Measurements from ENCODE around the gene NUP214. TPM values are rescaled to one million over a fixed set of nuclear protein-coding genes. Genes with fewer than 3 reads are reported as not detected.

Gene NUP214
- total RNA-seq, 1 experiment from 2014 or later = 25.6 TPM

DNA sequence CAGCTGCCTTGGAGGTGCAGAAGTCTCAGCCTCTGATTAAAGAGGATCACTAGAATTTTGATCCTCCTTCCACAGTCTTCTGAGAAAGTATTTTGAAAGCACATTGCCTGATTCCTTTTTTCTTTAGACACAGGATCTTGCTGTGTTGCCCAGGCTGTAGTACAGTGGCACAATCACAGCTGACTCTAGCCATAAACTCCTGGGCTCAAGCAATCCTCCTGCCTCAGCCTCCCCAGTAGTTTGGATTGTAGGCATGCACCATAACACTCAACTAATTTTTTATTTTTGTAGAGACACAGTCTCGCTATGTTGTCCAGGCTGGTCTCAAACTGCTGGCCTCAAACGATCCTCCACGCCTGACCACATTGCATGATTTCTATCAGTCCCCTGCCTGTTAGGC lies 76.5 kb downstream of the NUP214 start:
- Histone ChIP-seq H3K9me2 (replicated peaks; ENCODE audit: low read length) (no peaks in the 10 kb centered on the region), H3K4me2 (ENCODE audit: low read length) (no peak overlapping the region), H3K4me1 (ENCODE audit: insufficient read depth, low read length) (no peaks in the 10 kb centered on the region), H3K79me2 (ENCODE audit: low read length) (no peaks in the 10 kb centered on the region), H3K36me3 (ENCODE audit: low read depth, low read length) (peaks cover 37% of the 10 kb centered on the region), H3K4me3 (ENCODE audit: low read length) (no peak overlapping the region), H2AFZ (ENCODE audit: low read length) (no peak overlapping the region), H4K20me1 (ENCODE audit: low read length) (no peaks in the 10 kb centered on the region), H3K27me3 (ENCODE audit: low read length) (no peaks in the 10 kb centered on the region), H3K9ac (ENCODE audit: low read length) (no peak overlapping the region), H3K27ac (ENCODE audit: low read length) (no peak overlapping the region), H3F3A (ENCODE audit: low read length, unreplicated experiment) (no peaks in the 10 kb centered on the region), H3K9me3 (ENCODE audit: low read length) (no peaks in the 10 kb centered on the region)
- TF ChIP-seq EZH2 (IDR thresholded peaks at IDR 0.05; ENCODE audit: low read length, unreplicated experiment) = no peak
- no peak for TF ChIP-seq EZH2phosphoT487 (IDR thresholded peaks at IDR 0.05; ENCODE audit: borderline replicate concordance, low read length)
- TF ChIP-seq, protein P1, sequence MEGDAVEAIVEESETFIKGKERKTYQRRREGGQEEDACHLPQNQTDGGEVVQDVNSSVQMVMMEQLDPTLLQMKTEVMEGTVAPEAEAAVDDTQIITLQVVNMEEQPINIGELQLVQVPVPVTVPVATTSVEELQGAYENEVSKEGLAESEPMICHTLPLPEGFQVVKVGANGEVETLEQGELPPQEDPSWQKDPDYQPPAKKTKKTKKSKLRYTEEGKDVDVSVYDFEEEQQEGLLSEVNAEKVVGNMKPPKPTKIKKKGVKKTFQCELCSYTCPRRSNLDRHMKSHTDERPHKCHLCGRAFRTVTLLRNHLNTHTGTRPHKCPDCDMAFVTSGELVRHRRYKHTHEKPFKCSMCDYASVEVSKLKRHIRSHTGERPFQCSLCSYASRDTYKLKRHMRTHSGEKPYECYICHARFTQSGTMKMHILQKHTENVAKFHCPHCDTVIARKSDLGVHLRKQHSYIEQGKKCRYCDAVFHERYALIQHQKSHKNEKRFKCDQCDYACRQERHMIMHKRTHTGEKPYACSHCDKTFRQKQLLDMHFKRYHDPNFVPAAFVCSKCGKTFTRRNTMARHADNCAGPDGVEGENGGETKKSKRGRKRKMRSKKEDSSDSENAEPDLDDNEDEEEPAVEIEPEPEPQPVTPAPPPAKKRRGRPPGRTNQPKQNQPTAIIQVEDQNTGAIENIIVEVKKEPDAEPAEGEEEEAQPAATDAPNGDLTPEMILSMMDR (conservative IDR thresholded peaks at IDR 0.05; ENCODE audit: low read depth, low read length) = no peak
- ChIA-PET CTCF (interaction anchor here (0.6 kb wide), 1 partner anchor 9 kb away, joined by 4 read pairs; no protein-coding TSS in a partner anchor), POLR2A (ENCODE audit: unreplicated experiment) (no interaction called here)
- ATAC-seq (no peak), DNase-seq (no peak)
- intact Hi-C loops (cut with micrococcal nuclease) = no loop called here
- no TSS peak for BruUV-seq (replicated peaks)

DNA sequence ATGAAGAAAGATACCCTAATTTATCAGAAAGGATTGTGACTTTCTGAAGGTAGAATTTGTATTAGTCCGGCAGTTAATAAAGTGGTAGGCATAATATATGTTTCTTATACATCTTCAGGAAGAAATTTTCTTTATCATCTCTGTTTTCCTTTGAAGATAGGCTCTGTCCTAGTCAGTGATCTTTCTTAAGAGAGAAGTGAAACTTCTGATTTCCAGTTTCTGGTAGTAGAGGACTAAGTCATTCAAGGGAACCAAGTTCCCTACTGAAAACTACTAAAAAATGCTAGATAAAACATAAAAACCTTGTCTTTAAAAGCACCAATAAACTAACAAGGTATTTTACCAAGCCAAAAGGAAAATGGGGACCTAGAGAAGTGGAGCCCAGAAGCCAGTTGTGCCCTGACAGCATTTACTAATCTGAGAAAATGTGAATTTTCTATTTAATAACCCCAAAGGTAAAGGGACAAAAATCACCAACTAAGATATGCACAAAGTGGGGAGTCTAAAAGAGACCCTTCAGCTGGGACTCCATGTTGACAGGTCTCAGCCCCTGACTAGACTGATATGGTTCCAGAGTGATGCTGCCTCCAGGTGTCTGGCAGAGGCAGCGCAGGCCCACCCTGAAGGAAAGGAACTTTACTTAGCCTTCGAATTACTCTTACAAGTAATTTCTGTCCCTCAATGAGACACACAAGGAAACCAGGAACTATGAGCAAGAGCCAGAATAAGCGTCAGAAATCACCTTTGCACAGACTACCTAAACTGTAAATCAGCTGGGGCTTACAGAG lies 78.2 kb downstream of the NUP214 start:
- Histone ChIP-seq H3K27me3 (ENCODE audit: low read length) (no peaks in the 10 kb centered on the region), H3K9me2 (replicated peaks; ENCODE audit: low read length) (no peaks in the 10 kb centered on the region), H3K9ac (ENCODE audit: low read length) (no peak overlapping the region), H3K4me1 (ENCODE audit: insufficient read depth, low read length) (no peaks in the 10 kb centered on the region), H3K27ac (ENCODE audit: low read length) (no peak overlapping the region), H2AFZ (ENCODE audit: low read length) (no peak overlapping the region), H3K36me3 (ENCODE audit: low read depth, low read length) (peaks cover 32% of the 10 kb centered on the region), H3K4me3 (ENCODE audit: low read length) (no peak overlapping the region), H3F3A (ENCODE audit: low read length, unreplicated experiment) (no peaks in the 10 kb centered on the region), H3K4me2 (ENCODE audit: low read length) (no peak overlapping the region), H4K20me1 (ENCODE audit: low read length) (no peaks in the 10 kb centered on the region), H3K79me2 (ENCODE audit: low read length) (no peaks in the 10 kb centered on the region), H3K9me3 (ENCODE audit: low read length) (no peaks in the 10 kb centered on the region)
- intact Hi-C loops (cut with micrococcal nuclease) = no loop called here
- no peak for ATAC-seq
- BruUV-seq (replicated peaks) = no TSS peak
- TF ChIP-seq EZH2 (IDR thresholded peaks at IDR 0.05; ENCODE audit: low read length, unreplicated experiment) = no peak
- TF ChIP-seq, protein P1 (conservative IDR thresholded peaks at IDR 0.05; ENCODE audit: low read depth, low read length) = peak; percentile 31; the same call in 1 of the 2 replicates
- ChIA-PET CTCF (no interaction called here), POLR2A (ENCODE audit: unreplicated experiment) (no interaction called here)
- no peak for DNase-seq

- Histone ChIP-seq H3K36me3 (ENCODE audit: low read depth, low read length) (peaks cover 26% of the 10 kb centered on the region), H3K27ac (ENCODE audit: low read length) (no peak overlapping the region), H3K4me1 (ENCODE audit: insufficient read depth, low read length) (no peaks in the 10 kb centered on the region), H3K79me2 (ENCODE audit: low read length) (no peaks in the 10 kb centered on the region), H3F3A (ENCODE audit: low read length, unreplicated experiment) (no peaks in the 10 kb centered on the region), H3K27me3 (ENCODE audit: low read length) (no peaks in the 10 kb centered on the region), H4K20me1 (ENCODE audit: low read length) (no peaks in the 10 kb centered on the region), H3K9me2 (replicated peaks; ENCODE audit: low read length) (no peaks in the 10 kb centered on the region), H3K9ac (ENCODE audit: low read length) (no peak overlapping the region), H3K4me3 (ENCODE audit: low read length) (no peak overlapping the region), H3K4me2 (ENCODE audit: low read length) (no peak overlapping the region), H2AFZ (ENCODE audit: low read length) (no peak overlapping the region), H3K9me3 (ENCODE audit: low read length) (no peaks in the 10 kb centered on the region)
- ATAC-seq (no peak), DNase-seq (no peak)
- BruUV-seq (replicated peaks) = no TSS peak
- ChIA-PET POLR2A (ENCODE audit: unreplicated experiment) (no interaction called here), CTCF (no interaction called here)
- intact Hi-C loops (cut with micrococcal nuclease) = no loop called here
- TF ChIP-seq EZH2 (IDR thresholded peaks at IDR 0.05; ENCODE audit: low read length, unreplicated experiment) = no peak
- TF ChIP-seq, protein P1 (conservative IDR thresholded peaks at IDR 0.05; ENCODE audit: low read depth, low read length) = no peak
- no peak for TF ChIP-seq EZH2phosphoT487 (IDR thresholded peaks at IDR 0.05; ENCODE audit: borderline replicate concordance, low read length)
Measured at GRCh38 chr9:131204285-131204684, 78.9 kb downstream of the NUP214 start.
